A549 (cell line): Measurements from ENCODE around the gene CDKN1C.

Source experiments
- POLR2A ChIP-seq: IDR thresholded peaks from 2 replicates; pipeline ENCODE4 v1.6.1; 2012; ENCODE audit warnings: mild to moderate bottlenecking, low read length
- SMC3 ChIP-seq: fragments of >200 bp; sonication (Bioruptor Twin); formaldehyde crosslinking; IDR thresholded peaks from 3 replicates; pipeline ENCODE4 v1.6.1; 2018; ENCODE audit warnings: inconsistent platforms
- TF ChIP-seq, protein P1 (sequence below): fragments of >200 bp; sonication (Bioruptor Twin); formaldehyde crosslinking; IDR thresholded peaks from 3 replicates; pipeline ENCODE4 v1.5.1; 2016

DNA sequence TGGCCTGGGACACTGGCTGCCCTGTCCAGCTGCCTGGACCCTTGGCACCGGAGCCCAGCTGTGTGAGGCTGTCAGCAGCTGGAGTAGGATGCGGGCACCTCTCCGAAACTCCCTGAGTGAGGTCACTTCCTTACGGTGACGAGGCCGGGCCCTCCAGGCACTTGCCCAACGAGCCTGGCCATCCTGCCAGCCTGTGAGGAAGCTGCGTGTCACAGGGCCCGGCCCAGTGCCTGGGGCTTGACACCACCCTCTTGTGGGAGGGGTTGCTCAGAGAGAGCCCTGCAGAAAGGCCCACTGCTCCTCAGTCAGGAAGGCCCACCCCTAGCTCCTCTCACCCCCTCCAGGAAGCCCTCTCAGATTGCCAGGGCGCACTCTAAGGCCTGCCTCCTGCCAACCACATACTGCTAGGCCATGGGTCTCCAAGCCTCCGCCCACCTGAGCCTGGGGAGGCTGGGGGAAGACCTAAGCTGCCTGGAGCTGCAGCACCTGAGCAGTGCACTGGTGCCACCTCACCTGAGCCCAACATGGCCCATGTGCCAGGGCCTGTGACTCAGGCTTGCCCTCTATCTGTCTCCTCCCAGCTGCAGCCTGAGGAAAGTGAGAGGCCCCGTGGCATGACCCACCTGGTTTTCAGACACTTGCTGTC lies 47.9 kb upstream of the CDKN1C start:
- TF ChIP-seq, protein P1, sequence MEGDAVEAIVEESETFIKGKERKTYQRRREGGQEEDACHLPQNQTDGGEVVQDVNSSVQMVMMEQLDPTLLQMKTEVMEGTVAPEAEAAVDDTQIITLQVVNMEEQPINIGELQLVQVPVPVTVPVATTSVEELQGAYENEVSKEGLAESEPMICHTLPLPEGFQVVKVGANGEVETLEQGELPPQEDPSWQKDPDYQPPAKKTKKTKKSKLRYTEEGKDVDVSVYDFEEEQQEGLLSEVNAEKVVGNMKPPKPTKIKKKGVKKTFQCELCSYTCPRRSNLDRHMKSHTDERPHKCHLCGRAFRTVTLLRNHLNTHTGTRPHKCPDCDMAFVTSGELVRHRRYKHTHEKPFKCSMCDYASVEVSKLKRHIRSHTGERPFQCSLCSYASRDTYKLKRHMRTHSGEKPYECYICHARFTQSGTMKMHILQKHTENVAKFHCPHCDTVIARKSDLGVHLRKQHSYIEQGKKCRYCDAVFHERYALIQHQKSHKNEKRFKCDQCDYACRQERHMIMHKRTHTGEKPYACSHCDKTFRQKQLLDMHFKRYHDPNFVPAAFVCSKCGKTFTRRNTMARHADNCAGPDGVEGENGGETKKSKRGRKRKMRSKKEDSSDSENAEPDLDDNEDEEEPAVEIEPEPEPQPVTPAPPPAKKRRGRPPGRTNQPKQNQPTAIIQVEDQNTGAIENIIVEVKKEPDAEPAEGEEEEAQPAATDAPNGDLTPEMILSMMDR = no peak
- TF ChIP-seq POLR2A (no peak), SMC3 (no peak)
